Endodermal cell (in vitro differentiated cells): Measurements from ENCODE around the gene NADK. TPM values are rescaled to one million over a fixed set of nuclear protein-coding genes. Genes with fewer than 3 reads are reported as not detected.

ENCODE experiments used
- DNase-seq: peaks from one replicate; pipeline ENCODE4 v3.0.0-alpha.2; 2017
- H3K27ac ChIP-seq: 2 replicates; pipeline ENCODE4 v1.5.1; 2013; ENCODE audit warnings: mild to moderate bottlenecking, low read depth, low read length, moderate library complexity
- H3K27me3 ChIP-seq: 2 replicates; pipeline ENCODE4 v1.6.1; 2013; ENCODE audit warnings: mild to moderate bottlenecking, low read length, moderate library complexity; ENCODE audit not compliant: insufficient read depth, control insufficient read depth, poor library complexity, severe bottlenecking
- H3K36me3 ChIP-seq: 2 replicates; pipeline ENCODE4 v1.7.0; 2013; ENCODE audit warnings: mild to moderate bottlenecking, low read length, moderate library complexity; ENCODE audit not compliant: control insufficient read depth, insufficient read depth
- H3K4me1 ChIP-seq: one replicate; pipeline ENCODE4 v1.7.0; 2013; ENCODE audit warnings: low read length; ENCODE audit not compliant: control insufficient read depth, insufficient read depth
- H3K4me3 ChIP-seq: 2 replicates; pipeline ENCODE4 v1.5.1; 2013; ENCODE audit warnings: mild to moderate bottlenecking, low read length, moderate library complexity
- H3K9ac ChIP-seq: 2 replicates; pipeline ENCODE4 v1.6.1; 2013; ENCODE audit warnings: mild to moderate bottlenecking, low read length, moderate library complexity; ENCODE audit not compliant: poor library complexity, severe bottlenecking; ENCODE audit errors: extremely low read depth
- H3K9me3 ChIP-seq: 2 replicates; pipeline ENCODE4 v1.6.1; 2013; ENCODE audit warnings: mild to moderate bottlenecking, low read length, moderate library complexity; ENCODE audit not compliant: control insufficient read depth
- H3K27ac Mint-ChIP-seq: 2 replicates; pipeline ENCODE4 v1.8.0; 2020; ENCODE audit warnings: mixed read lengths
- H3K27me3 Mint-ChIP-seq: 2 replicates; pipeline ENCODE4 v1.8.0; 2021; ENCODE audit warnings: mild to moderate bottlenecking, mixed read lengths; ENCODE audit not compliant: insufficient read depth
- H3K36me3 Mint-ChIP-seq: 2 replicates; pipeline ENCODE4 v1.8.0; 2020; ENCODE audit warnings: low read depth, mixed read lengths
- H3K4me1 Mint-ChIP-seq: 2 replicates; pipeline ENCODE4 v1.8.0; 2020; ENCODE audit warnings: mixed read lengths
- H3K4me3 Mint-ChIP-seq: 2 replicates; pipeline ENCODE4 v1.8.0; 2020; ENCODE audit warnings: mild to moderate bottlenecking, moderate library complexity, mixed read lengths
- H3K9me3 Mint-ChIP-seq: 2 replicates; pipeline ENCODE4 v1.8.0; 2020; ENCODE audit warnings: mild to moderate bottlenecking, mixed read lengths
- CTCF ChIP-seq: fragments of 200-600 bp; sonication (generic); conservative IDR thresholded peaks from 2 replicates; pipeline ENCODE4 v1.5.0; 2021; ENCODE audit warnings: antibody characterized with exemption, mild to moderate bottlenecking
- WGBS, 2 experiments: methylation state at CpG; one replicate each; pipeline versions ENCODE4 v1.1.5 to v1.1.7; 2013; ENCODE audit warnings: missing lambda C conversion rate in 2 of 2, mixed read lengths in 1 of 2; ENCODE audit not compliant: insufficient coverage in 1 of 2, insufficient read length in 1 of 2; 5-methylcytosine and 5-hydroxymethylcytosine counted together
- total RNA-seq, 2 donors: library from RNA; stranded (reverse); fragmentation: NEBNext Ultra II Directional in 1 of 2; extraction: Animal tissue kit (Norgen Biotek cat#: 25700) in 1 of 2; gene quantifications; 2 replicates in 1 of 2; 3 replicates in 1 of 2; pipeline ENCODE4 v1.2.1, GENCODE V29; 2021

NADK gene
- total RNA-seq, 2 donors from 2014 or later: 75.2 to 81.6 TPM

- Histone ChIP-seq H3K9me3 (no peaks in the 10 kb centered on the region), H3K27ac (no peak overlapping the region), H3K27me3 (no peaks in the 10 kb centered on the region), H3K4me3 (no peak overlapping the region), H3K9ac (no peak overlapping the region), H3K36me3 (peaks cover 87% of the 10 kb centered on the region), H3K4me1 (no peaks in the 10 kb centered on the region)
- peak overlapping the region; percentile 66 for H3K27ac Mint-ChIP-seq
- H3K36me3 Mint-ChIP-seq: peaks cover 86% of the 10 kb centered on the region
- no peaks in the 10 kb centered on the region for H3K4me1 Mint-ChIP-seq
- TF ChIP-seq CTCF: peak; percentile 78
- WGBS, 2 experiments: 92 to 95% methylated on average over 19 to 25 of the region's 25 CpGs
- no peak overlapping the region for H3K4me3 Mint-ChIP-seq
- peak; percentile 84 for DNase-seq
- no peaks in the 10 kb centered on the region for H3K9me3 Mint-ChIP-seq
- H3K27me3 Mint-ChIP-seq: no peaks in the 10 kb centered on the region
These were observed 10.6 kb upstream of the NADK start for GRCh38 chr1:1788646-1789431.

GRCh38 chr1:1788136-1788535 lies 9.9 kb upstream of the NADK start:
- Mint-ChIP-seq H3K27ac (no peak overlapping the region), H3K36me3 (peaks cover 79% of the 10 kb centered on the region)

GRCh38 chr1:1786836-1787605 lies 8.8 kb upstream of the NADK start:
- H3K9ac ChIP-seq: no peak overlapping the region
- no peak overlapping the region for H3K4me3 Mint-ChIP-seq
- peaks cover 68% of the 10 kb centered on the region for H3K36me3 Mint-ChIP-seq
- no peaks in the 10 kb centered on the region for H3K27me3 ChIP-seq
- no peaks in the 10 kb centered on the region for H3K27me3 Mint-ChIP-seq
- no peak overlapping the region for H3K27ac ChIP-seq
- no peak for TF ChIP-seq CTCF
- no peak overlapping the region for H3K4me3 ChIP-seq
- H3K27ac Mint-ChIP-seq: peak overlapping the region; percentile 10
- 94 to 98% methylated on average over 20 of the region's 20 CpGs for WGBS, 2 experiments
- no peaks in the 10 kb centered on the region for H3K9me3 ChIP-seq
- H3K4me1 Mint-ChIP-seq: peaks cover 8% of the 10 kb centered on the region
- H3K9me3 Mint-ChIP-seq: no peaks in the 10 kb centered on the region
- DNase-seq: no peak
- H3K36me3 ChIP-seq: peaks cover 70% of the 10 kb centered on the region
- no peaks in the 10 kb centered on the region for H3K4me1 ChIP-seq

More at GRCh38 chr1:1788136-1788535, 9.9 kb upstream of the NADK start:
- H3K9ac ChIP-seq: no peak overlapping the region
- peaks cover 80% of the 10 kb centered on the region for H3K36me3 ChIP-seq
- Mint-ChIP-seq H3K4me3 (no peak overlapping the region), H3K4me1 (peaks cover 5% of the 10 kb centered on the region), H3K9me3 (no peaks in the 10 kb centered on the region), H3K27me3 (no peaks in the 10 kb centered on the region)
- no peak for DNase-seq
- no peaks in the 10 kb centered on the region for H3K4me1 ChIP-seq
- H3K9me3 ChIP-seq: no peaks in the 10 kb centered on the region
- 92 to 96% methylated on average over 6 to 7 of the region's 7 CpGs for WGBS, 2 experiments
- no peak overlapping the region for H3K4me3 ChIP-seq
- no peak for TF ChIP-seq CTCF
- peak overlapping the region; percentile 44 for H3K27ac ChIP-seq
- H3K27me3 ChIP-seq: no peaks in the 10 kb centered on the region
